ENCODE results near the gene ANKRD1. TPM values are rescaled to one million over a fixed set of nuclear protein-coding genes. Genes with fewer than 3 reads are reported as not detected.
"Not testable (repeated sequence)": the region's sequence is repeated elsewhere in the genome, so short reads cannot be mapped to it uniquely, and the experiment has no call there.

Gene ANKRD1
- polyA plus RNA-seq, 6 donors from 2014 or later = not detected

DNA sequence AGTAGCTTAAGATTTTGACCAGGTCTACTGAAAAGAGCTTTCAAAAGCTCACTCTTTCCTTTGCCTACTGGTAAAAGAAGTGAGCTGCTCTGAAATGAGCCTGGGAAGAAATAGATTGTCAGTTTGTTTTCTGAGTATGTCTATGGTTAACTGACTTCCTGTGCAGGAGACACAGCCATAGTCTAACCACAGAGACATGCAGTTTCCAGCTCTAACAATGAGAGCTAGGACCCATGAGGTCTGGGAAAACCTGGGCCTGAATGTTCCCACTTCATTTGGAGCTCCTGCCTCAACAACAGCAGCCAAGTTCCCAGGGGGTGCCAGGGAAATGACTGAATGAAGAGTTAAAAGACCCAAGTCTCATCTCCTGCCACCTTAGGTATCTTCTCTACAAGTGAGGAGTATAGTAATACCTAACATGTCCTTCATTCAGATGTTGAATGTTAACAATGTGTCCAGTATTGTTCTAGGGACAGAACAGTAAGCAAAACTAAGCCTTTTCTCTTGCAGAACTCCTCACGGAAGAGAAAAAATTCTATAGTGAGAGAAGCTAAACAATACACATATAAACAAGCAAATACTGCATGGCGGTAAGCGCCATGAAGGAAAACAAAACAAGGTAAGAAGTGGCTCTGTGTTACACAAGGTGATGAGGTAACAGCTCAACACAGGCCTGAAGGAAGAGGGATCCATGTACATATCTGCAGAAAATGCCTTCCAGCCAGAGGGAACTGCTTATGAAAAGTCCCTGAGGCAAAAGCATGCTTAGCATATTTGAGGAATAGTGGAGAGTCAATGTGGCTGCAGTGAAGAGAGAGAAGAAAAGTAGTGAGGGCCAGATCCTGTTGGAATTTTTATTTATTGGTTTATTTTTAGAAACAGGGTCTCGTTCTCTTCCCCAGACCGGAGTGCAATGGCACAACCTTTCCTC, 26.4 kb upstream of the ANKRD1 start:
- peaks cover 0 to 3% (median 0%) of the 10 kb centered on the region in 3 donors for H3K4me1 Mint-ChIP-seq
- H3K4me3 Mint-ChIP-seq = no peak overlapping the region
- H3K9me3 Mint-ChIP-seq = peaks cover 0 to 5% (median 0%) of the 10 kb centered on the region in 7 donors
- DNase-seq = no peak
- H3K27me3 Mint-ChIP-seq = no peaks in the 10 kb centered on the region
- no peak for ATAC-seq (ENCODE audit: low read depth in 2 of 2)
- H3K27ac Mint-ChIP-seq = peak overlapping the region in 1 of 6 donors; percentile 10
- peaks cover 0 to 6% of the 10 kb centered on the region in 2 donors for H3K36me3 Mint-ChIP-seq

DNA sequence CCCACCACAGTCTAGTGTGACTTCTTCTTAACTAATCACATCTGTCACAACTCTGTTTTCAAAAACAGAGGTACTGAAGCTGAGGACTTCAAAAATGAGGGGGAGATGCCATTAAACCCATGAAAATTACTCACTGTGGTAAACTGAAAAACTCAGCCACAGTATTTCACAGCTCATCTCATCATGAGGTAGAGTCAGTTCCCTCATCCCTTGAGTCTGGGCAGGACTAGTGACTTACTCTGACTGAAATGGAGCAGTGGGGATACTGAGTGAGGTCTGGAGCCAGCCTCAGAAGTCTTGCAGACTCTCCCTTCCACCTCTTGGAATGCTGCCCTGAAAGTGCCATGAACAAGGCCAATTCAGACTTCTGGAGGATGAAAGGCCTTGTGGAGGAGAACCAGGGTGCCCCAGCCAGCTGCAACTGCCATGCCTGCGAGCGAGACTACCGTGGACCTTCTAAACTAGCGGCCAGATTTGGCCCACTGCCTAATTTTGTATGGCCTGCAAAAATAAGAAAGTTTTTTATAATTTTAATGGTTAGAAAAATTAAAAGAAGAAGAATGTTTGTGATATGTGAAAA, 24.7 kb upstream of the ANKRD1 start:
- Mint-ChIP-seq H3K27ac (peak overlapping the region in 1 of 6 donors; percentile 32), H3K27me3 (no peaks in the 10 kb centered on the region), H3K4me1 (peaks cover 0 to 3% (median 0%) of the 10 kb centered on the region in 3 donors), H3K9me3 (no peaks in the 10 kb centered on the region), H3K36me3 (peaks cover 0 to 6% of the 10 kb centered on the region in 2 donors), H3K4me3 (no peak overlapping the region)
- ATAC-seq (ENCODE audit: low read depth in 2 of 2) = no peak
- DNase-seq = no peak

DNA sequence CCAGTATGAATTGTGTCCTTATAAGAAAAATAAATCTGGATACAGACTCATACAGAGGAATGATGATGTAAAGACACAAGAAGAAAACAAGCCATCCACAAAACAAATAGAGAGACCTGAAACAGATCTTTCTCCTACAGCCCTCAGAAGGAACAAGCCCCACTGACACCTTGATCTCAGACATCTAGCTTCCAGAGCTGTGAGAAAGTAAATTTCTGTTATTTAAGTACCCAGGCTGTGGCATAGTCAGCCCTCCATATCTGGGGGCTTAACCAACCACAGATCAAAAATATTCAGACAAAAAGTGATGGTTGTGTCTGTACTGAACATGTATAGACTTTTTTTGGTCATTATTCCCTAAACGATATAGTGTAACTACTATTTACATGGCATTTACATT, 23.9 kb upstream of the ANKRD1 start:
- DNase-seq (no peak), ATAC-seq (ENCODE audit: low read depth in 2 of 2) (no peak)
- no peak overlapping the region for H3K27ac Mint-ChIP-seq
- no peaks in the 10 kb centered on the region for H3K27me3 Mint-ChIP-seq
- no peaks in the 10 kb centered on the region for H3K36me3 Mint-ChIP-seq
- H3K9me3 Mint-ChIP-seq = no peaks in the 10 kb centered on the region
- no peak overlapping the region for H3K4me3 Mint-ChIP-seq
- H3K4me1 Mint-ChIP-seq = peaks cover 0 to 3% (median 0%) of the 10 kb centered on the region in 3 donors

DNA sequence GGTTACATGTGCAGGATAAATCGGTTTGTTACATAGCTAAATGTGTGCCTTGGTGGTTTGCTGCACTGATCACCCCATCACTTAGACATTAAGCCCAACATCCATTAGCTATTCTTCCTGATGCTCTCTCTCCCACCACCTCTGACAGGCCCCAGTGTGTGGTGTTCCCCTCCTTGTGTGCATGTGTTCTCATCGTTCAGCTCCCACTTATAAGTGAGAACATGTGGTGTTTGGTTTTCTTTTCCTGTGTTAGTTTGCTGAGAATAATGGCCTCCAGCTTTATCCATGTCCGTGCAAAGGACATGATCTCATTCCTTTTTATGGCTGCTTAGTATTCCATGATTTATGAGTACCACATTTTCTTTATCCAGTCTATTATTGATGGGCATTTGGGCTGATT, 22.1 kb upstream of the ANKRD1 start:
- not testable (repeated sequence) for ATAC-seq (ENCODE audit: low read depth in 2 of 2); H3K36me3 Mint-ChIP-seq; H3K27me3 Mint-ChIP-seq; DNase-seq; H3K4me3 Mint-ChIP-seq; H3K27ac Mint-ChIP-seq; H3K4me1 Mint-ChIP-seq; H3K9me3 Mint-ChIP-seq

DNA sequence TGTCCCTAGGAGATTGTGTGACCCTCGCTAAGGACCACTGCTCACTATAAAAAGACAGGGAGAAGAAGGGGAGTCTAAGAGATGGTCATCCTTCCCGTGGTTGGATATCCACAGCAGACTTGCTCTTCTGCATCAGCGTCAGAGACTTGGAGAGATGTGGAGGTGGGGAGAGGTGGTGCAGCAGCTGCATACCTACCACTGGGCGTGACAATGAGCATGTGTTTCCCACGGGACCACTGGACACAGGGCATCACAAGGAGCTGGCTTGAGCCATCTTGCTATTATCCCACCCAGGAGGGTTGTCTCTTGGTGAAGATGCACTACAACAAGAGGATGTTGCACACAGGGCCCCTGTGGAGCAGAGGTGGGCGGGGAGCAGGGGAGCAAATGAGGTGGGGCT, 18.8 kb upstream of the ANKRD1 start:
- Mint-ChIP-seq H3K4me3 (no peak overlapping the region), H3K4me1 (peaks cover 3 to 10% (median 9%) of the 10 kb centered on the region in 3 donors), H3K36me3 (no peaks in the 10 kb centered on the region), H3K27ac (peak overlapping the region in 2 of 6 donors; percentile 3 to 52), H3K27me3 (no peaks in the 10 kb centered on the region), H3K9me3 (peaks cover 0 to 2% (median 0%) of the 10 kb centered on the region in 7 donors)
- ATAC-seq (ENCODE audit: low read depth in 2 of 2) = no peak
- DNase-seq = no peak

DNA sequence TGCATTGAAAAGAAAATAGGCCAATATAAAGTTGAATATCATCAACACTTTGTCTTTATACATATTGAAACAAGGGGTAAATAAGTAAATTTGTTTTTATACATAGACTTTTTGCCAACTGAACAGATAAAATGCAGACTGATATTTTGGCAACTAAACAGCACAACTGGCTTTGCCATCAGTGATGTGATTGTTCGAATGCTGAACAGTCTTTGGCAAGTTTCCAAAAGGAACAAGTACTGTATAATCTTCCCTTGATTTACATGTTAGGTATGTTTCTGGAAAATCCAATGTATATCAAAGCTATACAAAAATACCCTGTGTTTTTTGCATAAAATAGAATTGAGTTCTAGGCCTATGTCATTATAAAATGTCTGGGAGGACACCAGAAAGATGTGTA, 18.2 kb upstream of the ANKRD1 start:
- Mint-ChIP-seq H3K9me3 (peaks cover 0 to 2% (median 0%) of the 10 kb centered on the region in 7 donors), H3K36me3 (no peaks in the 10 kb centered on the region), H3K4me3 (no peak overlapping the region), H3K27ac (no peak overlapping the region), H3K27me3 (no peaks in the 10 kb centered on the region), H3K4me1 (peaks cover 3 to 10% (median 9%) of the 10 kb centered on the region in 3 donors)
- DNase-seq (no peak), ATAC-seq (ENCODE audit: low read depth in 2 of 2) (no peak)

DNA sequence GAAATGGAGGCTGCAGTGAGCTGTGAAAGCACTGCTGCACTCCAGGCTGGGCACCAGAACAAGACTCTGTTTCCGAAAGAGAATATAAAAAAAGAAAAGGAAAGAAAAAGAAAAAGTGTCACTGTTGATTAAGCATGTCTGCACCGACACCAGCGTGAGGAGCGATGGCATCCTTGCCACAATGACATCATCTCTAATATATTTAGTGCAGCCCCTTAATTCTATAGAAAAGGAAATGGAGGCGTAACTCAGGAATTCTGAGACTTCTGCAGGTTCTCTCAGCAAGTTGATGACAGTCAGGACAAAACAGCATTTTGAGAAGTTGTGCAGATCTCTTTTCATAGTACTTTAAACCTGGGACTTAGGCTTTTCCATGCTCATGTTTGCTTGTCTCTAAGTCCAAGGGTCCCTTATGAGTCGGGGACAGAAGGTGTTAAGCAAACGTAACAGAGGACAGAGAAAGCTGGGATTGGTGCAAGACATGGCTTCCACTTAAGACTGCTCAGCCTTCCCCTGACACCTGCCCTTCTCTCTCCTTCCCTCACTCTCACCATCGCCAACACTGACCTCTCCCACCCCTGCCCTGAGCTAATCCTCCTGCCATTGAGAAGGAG, 16.9 kb upstream of the ANKRD1 start:
- Mint-ChIP-seq H3K4me1 (peaks cover 3 to 10% (median 9%) of the 10 kb centered on the region in 3 donors), H3K9me3 (peaks cover 0 to 2% (median 0%) of the 10 kb centered on the region in 7 donors), H3K36me3 (no peaks in the 10 kb centered on the region), H3K27me3 (no peaks in the 10 kb centered on the region), H3K4me3 (no peak overlapping the region), H3K27ac (no peak overlapping the region)
- DNase-seq (no peak), ATAC-seq (ENCODE audit: low read depth in 2 of 2) (no peak)

DNA sequence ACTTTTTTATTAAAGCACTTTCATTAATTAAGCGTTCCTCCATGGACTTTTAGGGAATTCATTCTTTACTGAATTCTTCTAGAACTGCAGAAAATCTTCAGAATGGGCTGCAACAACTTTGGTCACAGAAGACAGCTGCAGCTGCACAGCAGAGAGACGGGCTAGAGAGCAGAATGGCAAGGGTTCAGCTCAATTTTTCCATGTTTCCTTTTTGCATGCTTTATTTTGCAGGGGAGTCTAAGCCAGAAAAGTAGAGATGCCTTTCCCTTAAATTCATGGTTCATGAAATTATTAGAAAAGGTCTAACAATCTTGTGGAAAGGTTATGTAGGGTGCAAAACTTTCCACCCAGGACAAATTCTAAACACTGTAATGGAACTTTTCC, 15.4 kb upstream of the ANKRD1 start:
- H3K4me1 Mint-ChIP-seq = peaks cover 3 to 10% (median 9%) of the 10 kb centered on the region in 3 donors
- H3K36me3 Mint-ChIP-seq = no peaks in the 10 kb centered on the region
- peaks cover 0 to 2% (median 0%) of the 10 kb centered on the region in 7 donors for H3K9me3 Mint-ChIP-seq

DNA sequence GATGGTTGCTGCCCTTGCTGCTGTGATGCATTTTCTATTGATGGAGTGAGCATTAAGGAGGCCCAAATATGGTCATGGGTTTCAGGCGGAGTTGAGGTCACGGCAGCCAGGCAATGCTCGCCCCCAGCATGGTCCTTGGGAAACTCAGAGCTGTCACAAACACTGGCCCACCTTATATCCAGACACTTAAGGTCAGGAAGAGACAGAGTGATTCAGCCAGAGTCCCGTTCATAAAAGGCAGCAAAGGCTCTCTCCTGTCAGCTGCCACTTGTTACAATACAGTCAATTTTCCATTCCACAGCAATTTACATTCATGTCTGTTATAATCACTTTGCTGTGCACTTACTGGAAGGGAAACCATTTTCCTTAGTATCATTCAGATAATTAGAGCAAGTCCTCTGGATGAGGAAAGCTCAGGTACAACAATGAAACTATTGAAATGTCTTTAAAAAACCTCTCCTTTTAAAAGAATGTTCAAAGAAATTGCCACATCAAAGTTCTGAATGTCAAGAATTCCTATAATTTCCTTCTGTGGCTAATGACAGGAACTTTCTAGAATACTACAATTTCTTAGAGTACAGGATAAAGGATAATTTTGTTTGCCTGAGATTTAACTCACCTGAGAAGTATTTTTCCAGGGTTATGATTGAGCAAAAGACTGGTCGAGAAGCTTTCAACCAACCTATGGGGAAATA, 14.8 kb upstream of the ANKRD1 start:
- H3K27ac Mint-ChIP-seq = peak overlapping the region in 1 of 6 donors; percentile 2
- DNase-seq = no peak
- H3K9me3 Mint-ChIP-seq = peaks cover 0 to 2% (median 0%) of the 10 kb centered on the region in 7 donors
- no peaks in the 10 kb centered on the region for H3K27me3 Mint-ChIP-seq
- ATAC-seq (ENCODE audit: low read depth in 2 of 2) = no peak
- H3K4me1 Mint-ChIP-seq = peaks cover 3 to 10% (median 9%) of the 10 kb centered on the region in 3 donors
- H3K4me3 Mint-ChIP-seq = no peak overlapping the region
- H3K36me3 Mint-ChIP-seq = no peaks in the 10 kb centered on the region

More for the DNA sequence above, 15.4 kb upstream of the ANKRD1 start:
- Mint-ChIP-seq H3K27ac (no peak overlapping the region), H3K27me3 (no peaks in the 10 kb centered on the region), H3K4me3 (no peak overlapping the region)
- DNase-seq = no peak
- no peak for ATAC-seq (ENCODE audit: low read depth in 2 of 2)

DNA sequence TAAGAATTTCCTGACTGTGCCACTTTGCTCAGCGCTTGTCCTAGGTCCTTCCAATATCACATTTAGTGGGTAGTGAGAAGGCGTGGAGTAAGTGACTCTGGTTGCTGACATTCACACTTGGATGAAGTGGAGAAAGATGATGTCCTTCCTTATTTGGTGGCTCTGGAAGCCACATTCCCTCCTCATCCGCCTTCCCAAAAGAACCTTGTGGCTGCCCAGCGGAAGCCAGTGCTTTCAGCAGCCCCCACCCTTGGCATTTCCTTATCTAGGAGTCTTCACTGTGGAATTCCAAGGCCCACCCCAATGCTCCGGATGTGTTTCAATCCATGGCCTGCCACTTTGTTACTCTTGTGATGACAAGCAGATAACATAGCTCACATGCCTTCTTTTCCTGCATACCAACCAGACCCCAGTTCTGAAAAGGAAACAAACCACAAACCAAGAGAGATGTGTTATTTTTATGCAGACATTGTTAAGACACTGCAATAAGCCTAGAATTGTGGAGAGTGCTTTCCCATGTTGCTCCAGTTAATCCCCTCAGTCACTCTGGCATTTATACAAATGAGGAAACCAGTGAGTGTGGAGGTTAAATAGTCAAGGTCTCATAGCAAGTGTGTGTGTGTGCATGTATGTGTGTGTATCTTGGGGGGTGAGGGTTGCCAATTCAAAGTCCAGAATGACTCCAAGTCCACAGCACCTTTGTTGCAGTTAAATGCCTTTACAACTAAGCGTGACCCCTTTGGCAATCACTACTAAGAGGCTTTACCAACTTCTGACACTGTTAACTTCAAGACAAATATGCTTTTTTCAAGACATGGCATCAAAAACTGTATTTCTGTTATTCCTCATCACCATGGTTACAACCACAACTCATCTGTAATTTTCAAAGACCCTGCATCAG, 10.3 kb upstream of the ANKRD1 start:
- peaks cover 0 to 2% (median 0%) of the 10 kb centered on the region in 7 donors for H3K9me3 Mint-ChIP-seq

DNA sequence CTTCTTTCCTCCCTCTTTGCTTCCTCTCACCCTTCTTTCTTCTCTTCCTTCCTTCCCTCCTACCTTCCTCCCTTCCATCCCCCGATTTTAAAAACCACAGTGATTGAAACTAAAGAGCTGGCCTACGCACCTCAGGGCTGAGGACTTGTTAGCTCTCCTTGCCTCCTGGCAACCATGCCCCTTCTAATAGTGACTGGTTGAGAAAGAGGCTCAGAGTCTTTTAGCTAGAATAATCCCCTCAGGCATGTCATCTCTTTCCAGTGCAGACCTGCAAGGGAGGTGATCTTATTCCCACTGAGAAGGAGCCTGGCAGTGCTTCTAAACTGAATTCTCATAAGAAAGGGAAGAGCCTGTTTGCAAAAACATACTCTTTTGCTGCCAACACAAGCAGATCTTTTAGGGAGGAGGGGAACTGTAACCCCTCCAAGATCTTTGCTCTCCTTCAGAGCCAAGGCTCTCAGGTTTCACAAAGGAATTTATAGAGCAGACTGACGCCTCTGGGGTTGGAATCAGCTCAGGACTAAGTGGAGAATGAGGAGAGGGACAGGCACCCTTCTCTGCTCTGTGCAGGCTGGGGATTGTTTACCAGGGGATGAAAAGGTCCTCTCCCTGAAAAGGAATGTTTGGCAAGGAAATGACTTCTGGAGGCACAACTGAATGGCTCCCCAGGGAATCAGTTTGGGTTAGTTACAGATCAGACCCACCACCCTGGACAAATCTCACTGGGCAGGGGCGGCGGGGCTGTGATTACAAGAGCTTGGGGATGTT, 9.4 kb upstream of the ANKRD1 start:
- ATAC-seq (ENCODE audit: low read depth in 2 of 2) = no peak

More for the DNA sequence above, 10.3 kb upstream of the ANKRD1 start:
- no peak for ATAC-seq (ENCODE audit: low read depth in 2 of 2)
- no peak for DNase-seq
- Mint-ChIP-seq H3K36me3 (no peaks in the 10 kb centered on the region), H3K4me1 (peaks cover 3 to 10% (median 9%) of the 10 kb centered on the region in 3 donors), H3K27me3 (peaks cover 0 to 15% (median 0%) of the 10 kb centered on the region in 3 donors), H3K27ac (no peak overlapping the region), H3K4me3 (no peak overlapping the region)

DNA sequence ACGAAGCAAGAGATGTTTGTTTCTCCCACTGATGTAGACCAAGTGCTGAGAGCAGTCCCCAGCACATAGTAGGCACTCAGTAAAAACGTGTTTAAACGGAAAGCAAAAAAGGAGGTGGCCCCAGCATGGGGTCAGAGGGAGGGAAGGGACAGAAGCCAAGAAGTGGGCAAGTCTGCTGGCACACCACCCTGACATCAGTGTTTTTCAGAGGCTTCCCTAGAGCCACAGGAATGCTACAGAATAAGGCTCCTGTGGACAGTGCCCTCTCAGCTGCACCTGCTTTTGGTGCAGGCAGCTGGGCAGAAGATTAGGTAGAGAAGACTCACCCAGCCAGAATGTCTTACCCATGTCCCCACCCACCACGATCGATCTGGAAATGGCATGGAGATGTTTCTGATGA, 8.3 kb upstream of the ANKRD1 start:
- no peak for ATAC-seq (ENCODE audit: low read depth in 2 of 2)
- DNase-seq = no peak
- Mint-ChIP-seq H3K36me3 (no peaks in the 10 kb centered on the region), H3K4me3 (no peak overlapping the region), H3K4me1 (no peaks in the 10 kb centered on the region), H3K27me3 (peaks cover 0 to 15% (median 0%) of the 10 kb centered on the region in 3 donors), H3K27ac (no peak overlapping the region), H3K9me3 (no peaks in the 10 kb centered on the region)

More for the DNA sequence above, 9.4 kb upstream of the ANKRD1 start:
- H3K27me3 Mint-ChIP-seq = peaks cover 0 to 15% (median 0%) of the 10 kb centered on the region in 3 donors
- peaks cover under 1 to 6% (median 5%) of the 10 kb centered on the region in 3 donors for H3K4me1 Mint-ChIP-seq
- H3K4me3 Mint-ChIP-seq = no peak overlapping the region
- no peaks in the 10 kb centered on the region for H3K36me3 Mint-ChIP-seq
- peak overlapping the region in 1 of 6 donors; percentile 56 for H3K27ac Mint-ChIP-seq
- DNase-seq = no peak
- H3K9me3 Mint-ChIP-seq = peaks cover 0 to 2% (median 0%) of the 10 kb centered on the region in 7 donors

Measured in naive B cell (primary cell).